Stimulated activated CD4-positive, alpha-beta T cell treated with anti-CD3 and anti-CD28 coated beads, Interleukin-1b, Interleukin-23, amount 100 ng/mL, for 48 hours (primary cell): Measurements from ENCODE around the gene UBE2N.
"Not testable (repeated sequence)": the region's sequence is repeated elsewhere in the genome, so short reads cannot be mapped to it uniquely, and the experiment has no call there.

ENCODE experiments used
- DNase-seq: peaks from one replicate; pipeline ENCODE4 v3.0.0-alpha.2; 2020

The UBE2N gene

GRCh38 chr12:93409343-93410187 lies 32.2 kb downstream of the UBE2N start:
- DNase-seq: not testable (repeated sequence)

- no peak for DNase-seq
These were observed 32.9 kb downstream of the UBE2N start for GRCh38 chr12:93408813-93409212.

- no peak for DNase-seq
These were observed 33.8 kb downstream of the UBE2N start for GRCh38 chr12:93407963-93408283.

GRCh38 chr12:93407054-93407962 lies 34.4 kb downstream of the UBE2N start:
- DNase-seq: no peak

- no peak for DNase-seq
These were observed 36.5 kb downstream of the UBE2N start for GRCh38 chr12:93404961-93405849.

GRCh38 chr12:93403988-93404803 lies 37.6 kb downstream of the UBE2N start:
- DNase-seq: no peak

GRCh38 chr12:93402333-93403311 lies 39.1 kb downstream of the UBE2N start:
- DNase-seq: peak; percentile 45

GRCh38 chr12:93399183-93399863 lies 42.4 kb downstream of the UBE2N start:
- not testable (repeated sequence) for DNase-seq

- no peak for DNase-seq
These were observed 44.3 kb downstream of the UBE2N start for GRCh38 chr12:93397412-93397811.

- no peak for DNase-seq
These were observed 48.3 kb downstream of the UBE2N start for GRCh38 chr12:93393425-93393824.

GRCh38 chr12:93390549-93391297 lies 51.0 kb downstream of the UBE2N start:
- DNase-seq: no peak

GRCh38 chr12:93390031-93390430 lies 51.7 kb downstream of the UBE2N start:
- DNase-seq: no peak

- peak; percentile 83 for DNase-seq
These were observed 54.0 kb downstream of the UBE2N start for GRCh38 chr12:93387780-93388179.

GRCh38 chr12:93381976-93382437 lies 59.7 kb downstream of the UBE2N start:
- not testable (repeated sequence) for DNase-seq

- DNase-seq: no peak
These were observed 60.4 kb downstream of the UBE2N start for GRCh38 chr12:93381161-93381975.

GRCh38 chr12:93380480-93381121 lies 61.1 kb downstream of the UBE2N start:
- DNase-seq: no peak

- DNase-seq: no peak
These were observed 61.8 kb downstream of the UBE2N start for GRCh38 chr12:93379981-93380361.
